ENCODE results near the gene GPR139. TPM values are rescaled to one million over a fixed set of nuclear protein-coding genes. Genes with fewer than 3 reads are reported as not detected.

The GPR139 gene
- total RNA-seq, 1 experiment from 2014 or later = 0.22 TPM

DNA sequence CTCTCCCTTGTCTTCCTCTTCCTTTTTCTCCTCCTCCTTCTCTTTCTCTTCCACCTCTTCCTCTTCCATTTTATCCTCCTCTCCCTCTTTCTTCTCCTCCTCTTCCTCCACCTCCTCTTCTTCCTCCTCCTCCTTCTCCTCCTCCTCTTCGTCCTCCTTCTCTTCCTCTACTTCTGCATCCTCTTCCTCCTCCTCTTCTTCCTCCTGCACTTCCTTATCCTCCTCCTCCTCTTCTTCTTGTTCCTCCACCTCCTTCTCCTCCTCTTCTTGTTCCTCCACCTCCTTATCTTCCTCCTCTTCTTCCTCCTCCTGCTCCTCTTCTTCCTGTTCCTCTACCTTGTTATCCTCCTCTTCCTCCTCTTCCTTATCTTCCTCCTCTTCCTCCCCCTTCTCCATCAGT lies 28.8 kb upstream of the GPR139 start:
- H4K20me1 ChIP-seq (ENCODE audit: control insufficient read depth, insufficient read depth, insufficient read length) = no peaks in the 10 kb centered on the region
- DNase-seq = no peak
- H3K27ac Mint-ChIP-seq = no peak overlapping the region
- no peaks in the 10 kb centered on the region for H3K23me2 ChIP-seq (ENCODE audit: insufficient read length, low read depth, low read length, poor library complexity, severe bottlenecking)
- no peaks in the 10 kb centered on the region for H3K36me3 Mint-ChIP-seq (ENCODE audit: insufficient read depth in 1 of 3, low read depth in 3 of 3)
- H3K23ac ChIP-seq (ENCODE audit: insufficient read length, low read depth, low read length) = no peak overlapping the region
- no peaks in the 10 kb centered on the region for H3K9me3 Mint-ChIP-seq
- H2AFZ ChIP-seq (ENCODE audit: low read length) = no peak overlapping the region
- H3K4me3 Mint-ChIP-seq = no peak overlapping the region
- no peak overlapping the region for H3K27ac ChIP-seq (ENCODE audit: insufficient read length, low read depth, low read length)
- no peak overlapping the region for H2AK5ac ChIP-seq (ENCODE audit: insufficient read length, low read length)
- H3K4me1 ChIP-seq (ENCODE audit: insufficient read depth, low read length) = no peaks in the 10 kb centered on the region
- no peak overlapping the region for H2BK5ac ChIP-seq (ENCODE audit: insufficient read length, low read length)
- no peak overlapping the region for H3K18ac ChIP-seq (ENCODE audit: insufficient read length, low read depth, low read length)
- H3K79me1 ChIP-seq (ENCODE audit: insufficient read depth, low read depth, low read length, poor library complexity, severe bottlenecking) = no peaks in the 10 kb centered on the region
- 67% methylated on average over 1 of the region's 1 CpG for WGBS (ENCODE audit: extremely low coverage, insufficient read length, low lambda C conversion rate)
- no peak overlapping the region for H4K8ac ChIP-seq (replicated peaks; ENCODE audit: insufficient read length, low read depth, low read length)
- H3K4me2 ChIP-seq (ENCODE audit: insufficient read depth, insufficient read length, low read length) = no peak overlapping the region
- TF ChIP-seq, protein P1, sequence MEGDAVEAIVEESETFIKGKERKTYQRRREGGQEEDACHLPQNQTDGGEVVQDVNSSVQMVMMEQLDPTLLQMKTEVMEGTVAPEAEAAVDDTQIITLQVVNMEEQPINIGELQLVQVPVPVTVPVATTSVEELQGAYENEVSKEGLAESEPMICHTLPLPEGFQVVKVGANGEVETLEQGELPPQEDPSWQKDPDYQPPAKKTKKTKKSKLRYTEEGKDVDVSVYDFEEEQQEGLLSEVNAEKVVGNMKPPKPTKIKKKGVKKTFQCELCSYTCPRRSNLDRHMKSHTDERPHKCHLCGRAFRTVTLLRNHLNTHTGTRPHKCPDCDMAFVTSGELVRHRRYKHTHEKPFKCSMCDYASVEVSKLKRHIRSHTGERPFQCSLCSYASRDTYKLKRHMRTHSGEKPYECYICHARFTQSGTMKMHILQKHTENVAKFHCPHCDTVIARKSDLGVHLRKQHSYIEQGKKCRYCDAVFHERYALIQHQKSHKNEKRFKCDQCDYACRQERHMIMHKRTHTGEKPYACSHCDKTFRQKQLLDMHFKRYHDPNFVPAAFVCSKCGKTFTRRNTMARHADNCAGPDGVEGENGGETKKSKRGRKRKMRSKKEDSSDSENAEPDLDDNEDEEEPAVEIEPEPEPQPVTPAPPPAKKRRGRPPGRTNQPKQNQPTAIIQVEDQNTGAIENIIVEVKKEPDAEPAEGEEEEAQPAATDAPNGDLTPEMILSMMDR (conservative IDR thresholded peaks at IDR 0.05) = no peak
- H3K4me1 Mint-ChIP-seq = peaks cover 4 to 6% of the 10 kb centered on the region in 2 experiments
- H2BK12ac ChIP-seq (ENCODE audit: insufficient read length, low read depth, low read length) = no peak overlapping the region
- H2BK20ac ChIP-seq (ENCODE audit: low read depth, low read length, poor library complexity, severe bottlenecking) = no peak overlapping the region
- H3K9me3 ChIP-seq (ENCODE audit: control insufficient read depth, low read depth, low read length) = no peaks in the 10 kb centered on the region
- no peak overlapping the region for H2BK15ac ChIP-seq (ENCODE audit: low read depth, low read length)
- no peak overlapping the region for H3K4ac ChIP-seq (ENCODE audit: low read depth, low read length)
- no peak overlapping the region for H2BK120ac ChIP-seq (ENCODE audit: low read depth, low read length, poor library complexity, severe bottlenecking)
- H4K5ac ChIP-seq (ENCODE audit: insufficient read length, low read depth, low read length) = no peak overlapping the region
- H3K27me3 Mint-ChIP-seq (ENCODE audit: low read depth) = peaks cover 5% of the 10 kb centered on the region
- no peak overlapping the region for H4K91ac ChIP-seq (ENCODE audit: insufficient read length, low read depth, low read length)
- no peaks in the 10 kb centered on the region for H3K79me2 ChIP-seq (ENCODE audit: insufficient read depth, low read length)
- no peaks in the 10 kb centered on the region for H3K27me3 ChIP-seq (ENCODE audit: insufficient read depth, low read length)
- no peak overlapping the region for H3K14ac ChIP-seq (ENCODE audit: insufficient read depth, low read length)
- no peak overlapping the region for H3K56ac ChIP-seq (ENCODE audit: insufficient read length, low read depth, low read length)
- no peak overlapping the region for H3T11ph ChIP-seq (ENCODE audit: low read length)
- no peak overlapping the region for H3K9ac ChIP-seq (ENCODE audit: extremely low read depth, insufficient read length, low read length)

Measured in H9 (cell line).